BLaER1 (cell line): Measurements from ENCODE around the gene GET4.

ENCODE experiments used
- H3K27ac ChIP-seq: shearing (Covaris generic); formaldehyde crosslinking; 2 replicates; pipeline ENCODE4 v1.8.1; 2022
- H3K27me3 ChIP-seq: shearing (Covaris generic); formaldehyde crosslinking; 2 replicates; pipeline ENCODE4 v1.8.1; 2022
- H3K36me3 ChIP-seq: shearing (Covaris generic); formaldehyde crosslinking; 2 replicates; pipeline ENCODE4 v1.8.1; 2022
- H3K4me1 ChIP-seq: shearing (Covaris generic); formaldehyde crosslinking; 2 replicates; pipeline ENCODE4 v1.8.1; 2022
- H3K4me2 ChIP-seq: shearing (Covaris generic); formaldehyde crosslinking; 2 replicates; pipeline ENCODE4 v1.8.1; 2022
- H3K4me3 ChIP-seq: shearing (Covaris generic); formaldehyde crosslinking; 2 replicates; pipeline ENCODE4 v1.8.1; 2022
- H3K9ac ChIP-seq: shearing (Covaris generic); formaldehyde crosslinking; 2 replicates; pipeline ENCODE4 v1.8.1; 2022
- H3K9me3 ChIP-seq: shearing (Covaris generic); formaldehyde crosslinking; 2 replicates; pipeline ENCODE4 v1.8.1; 2022
- H4K20me1 ChIP-seq: shearing (Covaris generic); formaldehyde crosslinking; 2 replicates; pipeline ENCODE4 v1.8.1; 2022
- Cebpa-rat ChIP-seq: shearing (Covaris generic); IDR thresholded peaks from 2 replicates; pipeline ENCODE4 v1.8.1; 2022

Gene GET4

GRCh38 chr7:884191-885003 lies 8.0 kb downstream of the GET4 start:
- peaks cover 82% of the 10 kb centered on the region for H3K4me1 ChIP-seq
- peak overlapping the region; percentile 67; the same call in 1 of the 2 replicates for H3K27ac ChIP-seq
- no peak for TF ChIP-seq Cebpa-rat
- no peak overlapping the region for H3K4me3 ChIP-seq
- no peaks in the 10 kb centered on the region for H3K27me3 ChIP-seq
- peak overlapping the region; percentile 21 for H3K9ac ChIP-seq
- peaks cover 90% of the 10 kb centered on the region for H3K36me3 ChIP-seq
- peaks cover 100% of the 10 kb centered on the region for H4K20me1 ChIP-seq
- peak overlapping the region; percentile 89 for H3K4me2 ChIP-seq
- H3K9me3 ChIP-seq = no peaks in the 10 kb centered on the region

GRCh38 chr7:885261-885892 lies 9.0 kb downstream of the GET4 start:
- Histone ChIP-seq H3K9me3 (no peaks in the 10 kb centered on the region), H3K27me3 (no peaks in the 10 kb centered on the region), H3K27ac (peak overlapping the region; percentile 67), H3K9ac (peak overlapping the region; percentile 51), H3K36me3 (peaks cover 88% of the 10 kb centered on the region), H3K4me3 (no peak overlapping the region), H3K4me2 (peak overlapping the region; percentile 89), H3K4me1 (peaks cover 74% of the 10 kb centered on the region), H4K20me1 (peaks cover 96% of the 10 kb centered on the region)
- TF ChIP-seq Cebpa-rat = no peak

GRCh38 chr7:885893-886625 lies 9.7 kb downstream of the GET4 start:
- Histone ChIP-seq H3K27me3 (no peaks in the 10 kb centered on the region), H4K20me1 (peaks cover 96% of the 10 kb centered on the region), H3K9ac (peak overlapping the region; percentile 51), H3K4me2 (peak overlapping the region; percentile 89), H3K4me3 (no peak overlapping the region), H3K27ac (peak overlapping the region; percentile 67), H3K4me1 (peaks cover 74% of the 10 kb centered on the region), H3K36me3 (peaks cover 89% of the 10 kb centered on the region), H3K9me3 (no peaks in the 10 kb centered on the region)
- no peak for TF ChIP-seq Cebpa-rat

GRCh38 chr7:886626-887487 lies 10.5 kb downstream of the GET4 start:
- no peaks in the 10 kb centered on the region for H3K27me3 ChIP-seq
- peak overlapping the region; percentile 51 for H3K9ac ChIP-seq
- peaks cover 96% of the 10 kb centered on the region for H4K20me1 ChIP-seq
- peak overlapping the region; percentile 44 for H3K4me3 ChIP-seq
- TF ChIP-seq Cebpa-rat = no peak
- H3K4me2 ChIP-seq = peak overlapping the region; percentile 89
- peaks cover 72% of the 10 kb centered on the region for H3K4me1 ChIP-seq
- peaks cover 91% of the 10 kb centered on the region for H3K36me3 ChIP-seq
- H3K9me3 ChIP-seq = no peaks in the 10 kb centered on the region
- peak overlapping the region; percentile 67 for H3K27ac ChIP-seq

GRCh38 chr7:887488-887820 lies 11.1 kb downstream of the GET4 start:
- TF ChIP-seq Cebpa-rat = no peak
- Histone ChIP-seq H3K9me3 (no peaks in the 10 kb centered on the region), H3K36me3 (peaks cover 91% of the 10 kb centered on the region), H3K4me3 (peak overlapping the region; percentile 44), H3K4me1 (peaks cover 66% of the 10 kb centered on the region), H3K27ac (peak overlapping the region; percentile 67), H3K4me2 (peak overlapping the region; percentile 89), H4K20me1 (peaks cover 96% of the 10 kb centered on the region), H3K27me3 (no peaks in the 10 kb centered on the region), H3K9ac (peak overlapping the region; percentile 51)

GRCh38 chr7:888081-889024 lies 12.0 kb downstream of the GET4 start:
- Histone ChIP-seq H3K9me3 (no peaks in the 10 kb centered on the region), H4K20me1 (peaks cover 96% of the 10 kb centered on the region), H3K9ac (peak overlapping the region; percentile 51), H3K4me1 (peaks cover 57% of the 10 kb centered on the region), H3K4me3 (peak overlapping the region; percentile 44; the same call in 1 of the 2 replicates), H3K36me3 (peaks cover 92% of the 10 kb centered on the region), H3K4me2 (peak overlapping the region; percentile 89), H3K27ac (peak overlapping the region; percentile 67), H3K27me3 (no peaks in the 10 kb centered on the region)
- TF ChIP-seq Cebpa-rat = no peak

- Histone ChIP-seq H3K9me3 (no peaks in the 10 kb centered on the region), H3K27ac (no peak overlapping the region; the same call in 1 of the 2 replicates), H4K20me1 (peaks cover 96% of the 10 kb centered on the region), H3K36me3 (peaks cover 92% of the 10 kb centered on the region), H3K4me1 (peaks cover 51% of the 10 kb centered on the region), H3K4me3 (no peak overlapping the region), H3K27me3 (no peaks in the 10 kb centered on the region), H3K4me2 (no peak overlapping the region), H3K9ac (no peak overlapping the region)
- TF ChIP-seq Cebpa-rat = no peak
Observed at GRCh38 chr7:889025-889390, 12.7 kb downstream of the GET4 start.

GRCh38 chr7:889391-889790 lies 13.0 kb downstream of the GET4 start:
- no peak overlapping the region for H3K9ac ChIP-seq
- H4K20me1 ChIP-seq = peaks cover 96% of the 10 kb centered on the region
- H3K36me3 ChIP-seq = peaks cover 92% of the 10 kb centered on the region
- H3K9me3 ChIP-seq = no peaks in the 10 kb centered on the region
- no peaks in the 10 kb centered on the region for H3K27me3 ChIP-seq
- H3K4me2 ChIP-seq = no peak overlapping the region
- peaks cover 47% of the 10 kb centered on the region for H3K4me1 ChIP-seq
- H3K4me3 ChIP-seq = no peak overlapping the region
- no peak overlapping the region for H3K27ac ChIP-seq
- no peak for TF ChIP-seq Cebpa-rat
